Lung (tissue), 12 donors: ENCODE results near the gene PPP6C. TPM values are rescaled to one million over a fixed set of nuclear protein-coding genes. Genes with fewer than 3 reads are reported as not detected.

Experiments
- ATAC-seq: fragments of 200-7000 bp; cut with Tn5 transposase; one replicate; pipeline ENCODE4 v1.9.1; 2020; ENCODE audit warnings: moderate number of reproducible peaks; ENCODE audit not compliant: insufficient read depth, low FRiP score
- DNase-seq, 3 donors: peaks; one replicate each; pipeline ENCODE4 v3.0.0-alpha.2; 2013 to 2017
- H3K27ac ChIP-seq, 2 donors: one replicate each; pipeline ENCODE4 v1.5.1; 2013; ENCODE audit warnings: mild to moderate bottlenecking in 2 of 2, moderate library complexity in 2 of 2, control low read depth in 1 of 2, inconsistent platforms in 1 of 2, low read depth in 1 of 2, low read length in 1 of 2
- H3K27me3 ChIP-seq, 3 donors: one replicate each; pipeline ENCODE4 v1.5.1; 2013; ENCODE audit warnings: low read length in 2 of 3; ENCODE audit not compliant: control insufficient read depth in 3 of 3, insufficient read depth in 3 of 3
- H3K36me3 ChIP-seq, 4 donors: one replicate each; pipeline ENCODE4 v1.5.1; 2013; ENCODE audit warnings: low read length in 4 of 4, mild to moderate bottlenecking in 1 of 4, moderate library complexity in 1 of 4; ENCODE audit not compliant: control insufficient read depth in 4 of 4, insufficient read depth in 4 of 4
- H3K4me1 ChIP-seq, 5 donors: one replicate each; pipeline ENCODE4 v1.5.1; 2013; ENCODE audit warnings: low read length in 5 of 5, mild to moderate bottlenecking in 2 of 5, moderate library complexity in 1 of 5; ENCODE audit not compliant: control insufficient read depth in 5 of 5, insufficient read depth in 5 of 5
- H3K4me3 ChIP-seq: one replicate; pipeline ENCODE4 v1.5.1; 2013; ENCODE audit warnings: mild to moderate bottlenecking, control low read depth, moderate library complexity
- H3K9ac ChIP-seq, 2 donors: one replicate each; pipeline ENCODE4 v1.5.1; 2013; ENCODE audit warnings: low read length in 2 of 2, control low read depth in 1 of 2; ENCODE audit not compliant: insufficient read depth in 1 of 2
- H3K9me3 ChIP-seq, 4 donors: one replicate each; pipeline ENCODE4 v1.5.1; 2013; ENCODE audit warnings: low read length in 3 of 4, mild to moderate bottlenecking in 1 of 4, moderate library complexity in 1 of 4; ENCODE audit not compliant: control insufficient read depth in 4 of 4, insufficient read depth in 3 of 4
- CTCF ChIP-seq: IDR thresholded peaks from 2 replicates; pipeline ENCODE4 v1.5.1; 2012; ENCODE audit warnings: mild to moderate bottlenecking; ENCODE audit errors: control extremely low read depth, extremely low read depth
- WGBS, 2 donors: extraction: QIAGEN DNeasy Blood & Tissue Kit; methylation state at CpG; one replicate each; pipeline ENCODE4 v1.1.7; 2013; 5-methylcytosine and 5-hydroxymethylcytosine counted together
- polyA plus RNA-seq, 2 donors: library from polyadenylated mRNA; stranded (reverse); fragments of 200-250 nt; gene quantifications; one replicate each; pipeline ENCODE4 v1.2.1, GENCODE V29; 2013
- total RNA-seq, 2 donors: library from RNA; depleted of rRNA in 1 of 2; stranded (reverse); fragments of >200 nt in 1 of 2; gene quantifications; one replicate each; pipeline ENCODE4 v1.2.1, GENCODE V29; 2014 to 2021
- donor health status: control.
- donor health status: control.
- donor health status: Bipolar disorder and iron deficiency.
- donor health status: healthy.
- donor health status: DM: yes; HTN: yes; CAD: no.

Gene PPP6C
- total and polyA plus RNA-seq, 4 donors, result 20.8 to 37.0 (median 25.4) TPM

DNA sequence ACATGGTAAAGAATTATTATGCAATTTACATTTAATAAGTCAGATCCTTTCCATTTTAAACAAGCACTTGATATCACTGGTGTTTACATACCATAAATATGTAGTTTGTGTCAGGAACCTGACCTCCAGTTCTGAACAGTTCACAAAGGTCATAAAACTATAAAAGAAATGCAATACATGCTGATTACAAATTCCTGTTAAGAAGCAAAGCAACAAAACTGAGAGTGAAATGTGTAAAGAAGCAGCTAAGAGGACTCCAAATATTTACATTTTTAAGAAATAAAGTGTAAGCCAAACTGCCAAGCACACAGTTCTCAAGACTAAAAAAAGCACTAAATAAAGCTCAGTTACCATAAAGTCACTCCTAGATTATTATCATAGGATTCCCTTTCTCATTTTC lies 28.9 kb downstream of the PPP6C start:
- TF ChIP-seq CTCF, result no peak
- DNase-seq, result no peak
- H3K4me3 ChIP-seq, result no peak overlapping the region
- no peak for ATAC-seq
- peaks cover 0 to 3% (median under 1%) of the 10 kb centered on the region in 4 donors for H3K36me3 ChIP-seq
- no peak overlapping the region for H3K27ac ChIP-seq
- no peaks in the 10 kb centered on the region for H3K27me3 ChIP-seq
- H3K4me1 ChIP-seq, result peaks cover 0 to 7% (median 0%) of the 10 kb centered on the region in 5 donors
- H3K9ac ChIP-seq, result no peak overlapping the region
- H3K9me3 ChIP-seq, result no peaks in the 10 kb centered on the region

DNA sequence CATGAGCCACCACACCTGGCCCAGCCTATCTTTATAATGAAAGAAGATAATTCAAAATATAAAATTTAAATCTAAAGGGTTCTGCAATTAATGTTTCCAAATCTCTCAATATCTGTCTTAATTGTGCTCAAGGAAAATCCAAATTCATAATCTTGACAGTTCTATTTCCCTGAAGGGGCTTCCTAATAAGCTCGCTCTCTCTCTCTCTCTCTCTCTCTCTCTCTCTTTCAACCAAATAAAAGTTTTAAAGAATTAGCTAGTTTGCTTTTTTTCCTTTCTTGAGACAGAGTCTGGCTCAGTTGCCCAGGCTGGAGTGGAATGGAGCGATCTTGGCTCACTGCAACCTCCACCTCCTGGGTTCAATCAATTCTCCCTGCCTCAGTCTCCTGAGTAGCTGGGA lies 33.1 kb downstream of the PPP6C start:
- no peaks in the 10 kb centered on the region for H3K27me3 ChIP-seq

GRCh38 chr9:125153712-125154367 lies 35.8 kb downstream of the PPP6C start:
- Histone ChIP-seq H3K27ac (no peak overlapping the region), H3K9ac (no peak overlapping the region), H3K36me3 (peaks cover 21 to 34% (median 25%) of the 10 kb centered on the region in 4 donors), H3K4me3 (no peak overlapping the region), H3K9me3 (no peaks in the 10 kb centered on the region), H3K4me1 (no peaks in the 10 kb centered on the region), H3K27me3 (no peaks in the 10 kb centered on the region)
- DNase-seq (no peak), ATAC-seq (no peak)
- 89 to 91% methylated on average over 4 of the region's 4 CpGs for WGBS, 2 donors
- TF ChIP-seq CTCF, result no peak

More for the DNA sequence above, 33.1 kb downstream of the PPP6C start:
- Histone ChIP-seq H3K9me3 (no peaks in the 10 kb centered on the region), H3K4me1 (peaks cover 0 to 6% (median 0%) of the 10 kb centered on the region in 5 donors), H3K4me3 (no peak overlapping the region), H3K27ac (no peak overlapping the region), H3K36me3 (peaks cover 6 to 17% (median 11%) of the 10 kb centered on the region in 4 donors), H3K9ac (no peak overlapping the region)
- DNase-seq, result no peak
- WGBS, 2 donors, result 97 to 99% methylated on average over 2 of the region's 2 CpGs
- TF ChIP-seq CTCF, result no peak
- no peak for ATAC-seq

DNA sequence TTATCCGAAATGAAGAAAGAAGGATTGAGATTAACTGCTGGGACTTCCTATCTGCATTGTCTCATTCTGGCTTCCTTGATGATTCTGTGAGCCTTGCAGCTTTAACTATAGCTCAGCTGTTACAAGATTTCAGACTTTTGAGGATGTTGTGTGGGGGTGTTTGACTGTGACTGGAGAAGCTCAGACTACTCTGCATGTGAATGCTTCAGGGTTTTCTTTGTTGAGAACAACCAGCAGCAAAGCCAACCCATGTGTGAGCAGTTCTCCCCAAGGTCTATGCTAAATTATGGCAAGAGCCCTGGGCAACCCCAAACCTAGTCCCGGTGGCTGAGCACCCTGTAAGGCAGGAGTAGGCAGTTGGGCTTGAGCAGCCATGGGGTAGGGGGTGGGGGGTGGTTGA lies 37.9 kb downstream of the PPP6C start:
- no peak for TF ChIP-seq CTCF
- Histone ChIP-seq H3K36me3 (peaks cover 20 to 34% (median 23%) of the 10 kb centered on the region in 4 donors), H3K27me3 (no peaks in the 10 kb centered on the region), H3K9ac (no peak overlapping the region), H3K27ac (no peak overlapping the region), H3K4me1 (no peaks in the 10 kb centered on the region), H3K4me3 (no peak overlapping the region), H3K9me3 (no peaks in the 10 kb centered on the region)
- no peak for DNase-seq
- WGBS, 2 donors, result 94 to 98% methylated on average over 2 of the region's 2 CpGs
- no peak for ATAC-seq
